Glutamatergic neuron (in vitro differentiated cells): ENCODE data around the gene SNRPA. TPM values are rescaled to one million over a fixed set of nuclear protein-coding genes. Genes with fewer than 3 reads are reported as not detected.

Source experiments
- DNase-seq: peaks from one replicate; pipeline ENCODE4 v3.0.0; 2022
- H3K27ac Mint-ChIP-seq: one replicate; pipeline ENCODE4 v1.8.0; 2020; ENCODE audit warnings: mild to moderate bottlenecking, mixed read lengths, inconsistent platforms; ENCODE audit not compliant: unreplicated experiment
- H3K27me3 Mint-ChIP-seq: one replicate; pipeline ENCODE4 v1.8.0; 2020; ENCODE audit warnings: mild to moderate bottlenecking, moderate library complexity, mixed read lengths, inconsistent platforms; ENCODE audit not compliant: unreplicated experiment
- H3K36me3 Mint-ChIP-seq: one replicate; pipeline ENCODE4 v1.8.0; 2020; ENCODE audit warnings: mild to moderate bottlenecking, mixed read lengths, inconsistent platforms; ENCODE audit not compliant: unreplicated experiment
- H3K4me1 Mint-ChIP-seq: one replicate; pipeline ENCODE4 v1.8.0; 2020; ENCODE audit warnings: mild to moderate bottlenecking, low read depth, mixed read lengths, inconsistent platforms; ENCODE audit not compliant: unreplicated experiment
- H3K4me3 Mint-ChIP-seq: one replicate; pipeline ENCODE4 v1.8.0; 2020; ENCODE audit warnings: mild to moderate bottlenecking, mixed read lengths, inconsistent platforms; ENCODE audit not compliant: unreplicated experiment
- H3K9me3 Mint-ChIP-seq: one replicate; pipeline ENCODE4 v1.8.0; 2020; ENCODE audit warnings: mild to moderate bottlenecking, moderate library complexity, mixed read lengths, inconsistent platforms; ENCODE audit not compliant: unreplicated experiment
- CTCF ChIP-seq: fragments of 200-600 bp; sonication (generic); IDR thresholded peaks from one replicate; pipeline ENCODE4 v1.5.0; 2021; ENCODE audit not compliant: partially characterized antibody, unreplicated experiment
- total RNA-seq: library from RNA; stranded (reverse); fragmentation: NEBNext Ultra II Directional; extraction: Animal tissue kit (Norgen Biotek cat#: 25700); gene quantifications from one replicate; pipeline ENCODE4 v1.2.1, GENCODE V29; 2021; ENCODE audit not compliant: unreplicated experiment

SNRPA gene
- total RNA-seq, 1 donor from 2014 or later = 70.3 TPM

- peak; percentile 38 for DNase-seq
- peaks cover 15% of the 10 kb centered on the region for H3K9me3 Mint-ChIP-seq
- H3K36me3 Mint-ChIP-seq = no peaks in the 10 kb centered on the region
- peaks cover 27% of the 10 kb centered on the region for H3K4me1 Mint-ChIP-seq
- H3K4me3 Mint-ChIP-seq = peak overlapping the region; percentile 70
- H3K27me3 Mint-ChIP-seq = peaks cover 19% of the 10 kb centered on the region
- no peak for TF ChIP-seq CTCF
- peak overlapping the region; percentile 77 for H3K27ac Mint-ChIP-seq
These were observed 9.2 kb upstream of the SNRPA start for GRCh38 chr19:40741527-40742390.

GRCh38 chr19:40742477-40742876, 8.5 kb upstream of the SNRPA start:
- H3K9me3 Mint-ChIP-seq = peaks cover 15% of the 10 kb centered on the region
- no peaks in the 10 kb centered on the region for H3K36me3 Mint-ChIP-seq
- H3K4me3 Mint-ChIP-seq = peak overlapping the region; percentile 70
- no peak overlapping the region for H3K27ac Mint-ChIP-seq
- TF ChIP-seq CTCF = no peak
- no peak for DNase-seq
- H3K4me1 Mint-ChIP-seq = peaks cover 27% of the 10 kb centered on the region
- H3K27me3 Mint-ChIP-seq = peaks cover 19% of the 10 kb centered on the region

GRCh38 chr19:40742886-40743285, 8.1 kb upstream of the SNRPA start:
- TF ChIP-seq CTCF = no peak

GRCh38 chr19:40743926-40744325, 7.1 kb upstream of the SNRPA start:
- Mint-ChIP-seq H3K9me3 (peaks cover 11% of the 10 kb centered on the region), H3K4me3 (no peak overlapping the region)
- no peak for TF ChIP-seq CTCF

More at GRCh38 chr19:40742886-40743285, 8.1 kb upstream of the SNRPA start:
- Mint-ChIP-seq H3K9me3 (peaks cover 15% of the 10 kb centered on the region), H3K27me3 (peaks cover 17% of the 10 kb centered on the region), H3K36me3 (no peaks in the 10 kb centered on the region), H3K27ac (no peak overlapping the region), H3K4me1 (peaks cover 27% of the 10 kb centered on the region), H3K4me3 (no peak overlapping the region)
- DNase-seq = no peak

More at GRCh38 chr19:40743926-40744325, 7.1 kb upstream of the SNRPA start:
- DNase-seq = no peak
- H3K27ac Mint-ChIP-seq = no peak overlapping the region
- H3K36me3 Mint-ChIP-seq = no peaks in the 10 kb centered on the region
- peaks cover 24% of the 10 kb centered on the region for H3K4me1 Mint-ChIP-seq
- H3K27me3 Mint-ChIP-seq = peaks cover 16% of the 10 kb centered on the region
